Mucosa of descending colon (tissue), 3 donors: ENCODE measurements around the gene PKP3. TPM values are rescaled to one million over a fixed set of nuclear protein-coding genes. Genes with fewer than 3 reads are reported as not detected.
A peak's percentile ranks its signal among the peaks of the same experiment; 100 is the strongest.

Source experiments
- ATAC-seq: fragments of 200-7000 bp; cut with Tn5 transposase; one replicate; pipeline ENCODE4 v1.9.1; 2020; ENCODE audit warnings: mild to moderate bottlenecking, moderate library complexity
- DNase-seq, 3 donors: peaks; one replicate each; pipeline ENCODE4 v3.0.0-alpha.2; 2020
- H3K36me3 ChIP-seq: fragments of 200-600 bp; one replicate; pipeline ENCODE4 v1.8.0; 2021; ENCODE audit warnings: low read depth, mild to moderate bottlenecking
- H3K4me1 ChIP-seq: fragments of 200-600 bp; one replicate; pipeline ENCODE4 v1.8.0; 2021; ENCODE audit warnings: low read depth, mild to moderate bottlenecking
- H3K4me3 ChIP-seq: fragments of 200-600 bp; one replicate; pipeline ENCODE4 v1.8.0; 2021; ENCODE audit warnings: mild to moderate bottlenecking
- H3K9me3 ChIP-seq: fragments of 200-600 bp; one replicate; pipeline ENCODE4 v1.8.0; 2021; ENCODE audit warnings: mild to moderate bottlenecking
- intact Hi-C, 2 donors: fragments of 100-400 bp; cut with DNase I in 1 of 2; cut with micrococcal nuclease in 1 of 2; formaldehyde crosslinking; loops; one replicate each; pipeline versions ENCODE4 v1.11.0 to v1.11.1; 2022; cut with DNase I, micrococcal nuclease
- total RNA-seq, 3 donors: library from RNA; stranded (reverse); fragmentation: NEBNext Ultra II Directional in 2 of 3; extraction: Animal tissue kit (Norgen Biotek cat#: 25700) in 2 of 3; gene quantifications; one replicate each; pipeline versions ENCODE4 v1.2.1 to v1.2.4, GENCODE V29; 2021 to 2023
- TF ChIP-seq, protein P1 (sequence below): fragments of 200-600 bp; IDR thresholded peaks from one replicate; pipeline ENCODE4 v1.8.0; 2022; ENCODE audit warnings: antibody characterized with exemption, mild to moderate bottlenecking
- donor health status: DM: no; HTN: no; CAD: no; lungs with moderate emphysema.
- donor health status: DM: no; HTN: no; CAD: no.
- donor health status: DM: no; HTN: yes; CAD: no.

PKP3 gene
- total RNA-seq, 3 donors from 2014 or later, result 73.3 to 174 (median 143) TPM

- no peak for ATAC-seq
- Histone ChIP-seq H3K4me1 (peaks cover 2% of the 10 kb centered on the region), H3K9me3 (no peaks in the 10 kb centered on the region), H3K36me3 (no peaks in the 10 kb centered on the region), H3K4me3 (no peak overlapping the region)
- TF ChIP-seq, protein P1, sequence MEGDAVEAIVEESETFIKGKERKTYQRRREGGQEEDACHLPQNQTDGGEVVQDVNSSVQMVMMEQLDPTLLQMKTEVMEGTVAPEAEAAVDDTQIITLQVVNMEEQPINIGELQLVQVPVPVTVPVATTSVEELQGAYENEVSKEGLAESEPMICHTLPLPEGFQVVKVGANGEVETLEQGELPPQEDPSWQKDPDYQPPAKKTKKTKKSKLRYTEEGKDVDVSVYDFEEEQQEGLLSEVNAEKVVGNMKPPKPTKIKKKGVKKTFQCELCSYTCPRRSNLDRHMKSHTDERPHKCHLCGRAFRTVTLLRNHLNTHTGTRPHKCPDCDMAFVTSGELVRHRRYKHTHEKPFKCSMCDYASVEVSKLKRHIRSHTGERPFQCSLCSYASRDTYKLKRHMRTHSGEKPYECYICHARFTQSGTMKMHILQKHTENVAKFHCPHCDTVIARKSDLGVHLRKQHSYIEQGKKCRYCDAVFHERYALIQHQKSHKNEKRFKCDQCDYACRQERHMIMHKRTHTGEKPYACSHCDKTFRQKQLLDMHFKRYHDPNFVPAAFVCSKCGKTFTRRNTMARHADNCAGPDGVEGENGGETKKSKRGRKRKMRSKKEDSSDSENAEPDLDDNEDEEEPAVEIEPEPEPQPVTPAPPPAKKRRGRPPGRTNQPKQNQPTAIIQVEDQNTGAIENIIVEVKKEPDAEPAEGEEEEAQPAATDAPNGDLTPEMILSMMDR, result no peak
- intact Hi-C loops, result no loop called here
- peak in 1 of 3 donors; percentile 27 for DNase-seq
These were observed 22.1 kb upstream of the PKP3 start for GRCh38 chr11:371716-372590.

DNA sequence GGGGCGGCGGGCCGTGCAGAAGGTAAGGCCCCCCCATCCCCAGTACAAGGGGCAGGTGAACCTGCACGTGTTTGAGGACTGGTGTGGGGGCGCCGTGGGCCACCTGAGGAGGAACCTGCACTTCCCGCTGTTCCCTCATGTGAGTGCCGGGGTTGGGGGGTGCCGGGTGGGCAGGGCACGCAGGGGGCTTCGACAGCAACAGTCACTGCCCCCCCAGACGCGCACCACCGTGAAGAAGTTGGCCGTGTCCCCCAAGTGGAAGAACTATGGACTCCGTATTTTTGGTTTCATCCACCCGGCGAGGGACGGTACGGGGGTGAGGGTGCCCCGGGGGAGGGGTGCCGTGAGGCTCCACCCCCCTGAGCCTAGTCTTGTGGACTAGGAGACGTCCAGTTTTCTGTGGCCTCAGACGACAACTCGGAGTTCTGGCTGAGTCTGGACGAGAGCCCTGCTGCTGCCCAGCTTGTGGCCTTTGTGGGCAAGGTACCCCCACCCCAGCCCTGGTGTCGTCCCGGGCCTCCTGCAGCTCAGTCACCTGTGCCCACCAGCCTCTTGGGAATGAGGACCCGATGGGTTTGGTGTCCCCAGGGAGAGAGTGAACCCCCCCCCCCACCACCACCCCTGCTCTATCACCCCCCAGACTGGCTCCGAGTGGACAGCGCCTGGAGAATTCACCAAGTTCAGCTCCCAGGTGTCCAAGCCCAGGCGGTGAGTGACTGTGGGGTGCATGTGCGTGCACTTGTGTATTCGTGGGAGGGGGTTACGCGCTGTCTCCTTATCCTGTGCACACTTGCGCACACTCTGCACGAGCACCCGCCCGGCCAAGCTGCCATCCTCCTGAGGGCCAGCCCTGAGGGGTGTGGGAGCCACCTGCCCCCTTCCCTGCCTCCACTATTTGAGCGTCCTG lies 20.9 kb upstream of the PKP3 start:
- peaks cover 2% of the 10 kb centered on the region for H3K4me1 ChIP-seq
- H3K36me3 ChIP-seq, result no peaks in the 10 kb centered on the region
- intact Hi-C loops, result no loop called here
- TF ChIP-seq, protein P1, result no peak
- peak in 1 of 3 donors; percentile 47 for DNase-seq
- no peaks in the 10 kb centered on the region for H3K9me3 ChIP-seq
- no peak for ATAC-seq
- H3K4me3 ChIP-seq, result no peak overlapping the region

DNA sequence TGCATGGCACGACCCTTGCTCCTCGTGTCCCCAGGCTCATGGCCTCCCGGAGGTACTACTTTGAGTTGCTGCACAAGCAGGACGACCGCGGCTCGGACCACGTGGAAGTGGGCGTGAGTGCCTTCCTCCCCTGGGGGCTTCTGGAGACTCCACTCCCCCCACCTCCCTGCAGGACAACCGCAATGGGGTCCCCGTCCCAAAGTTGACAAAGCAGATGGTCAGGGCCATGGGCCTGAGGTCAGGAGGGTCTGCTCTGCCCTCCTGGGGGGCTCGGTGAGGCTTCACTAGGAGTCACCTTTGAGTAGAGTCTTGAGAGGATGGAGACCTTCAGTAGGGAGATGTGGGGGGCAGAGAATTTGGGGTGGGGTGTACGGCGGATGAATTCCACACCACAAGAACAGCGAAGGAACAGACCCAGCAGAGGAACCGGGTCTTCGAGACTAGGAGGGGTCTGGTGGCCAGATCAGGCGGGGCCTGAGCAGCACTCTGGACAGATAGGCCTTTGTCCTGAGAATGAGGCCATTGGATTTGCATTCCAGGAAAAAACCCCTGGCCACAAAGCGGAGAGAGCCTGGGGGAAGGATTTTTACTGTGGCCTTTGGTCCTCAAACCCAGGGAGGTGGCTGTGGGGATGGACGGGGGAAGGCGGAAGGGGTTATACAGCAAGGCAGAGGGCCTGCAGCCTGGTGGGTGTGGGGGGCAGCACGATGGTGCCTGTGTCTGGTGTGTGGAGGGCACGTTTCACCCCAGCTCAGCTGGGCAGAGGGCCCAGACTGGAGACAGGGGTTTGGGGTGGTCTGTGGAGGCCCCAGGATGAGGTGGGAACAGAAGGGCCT lies 20.1 kb upstream of the PKP3 start:
- H3K4me1 ChIP-seq, result no peaks in the 10 kb centered on the region
- H3K9me3 ChIP-seq, result no peaks in the 10 kb centered on the region
- no peak for ATAC-seq
- no peak for DNase-seq
- intact Hi-C loops, result no loop called here
- TF ChIP-seq, protein P1, result no peak
- no peak overlapping the region for H3K4me3 ChIP-seq
- H3K36me3 ChIP-seq, result no peaks in the 10 kb centered on the region

DNA sequence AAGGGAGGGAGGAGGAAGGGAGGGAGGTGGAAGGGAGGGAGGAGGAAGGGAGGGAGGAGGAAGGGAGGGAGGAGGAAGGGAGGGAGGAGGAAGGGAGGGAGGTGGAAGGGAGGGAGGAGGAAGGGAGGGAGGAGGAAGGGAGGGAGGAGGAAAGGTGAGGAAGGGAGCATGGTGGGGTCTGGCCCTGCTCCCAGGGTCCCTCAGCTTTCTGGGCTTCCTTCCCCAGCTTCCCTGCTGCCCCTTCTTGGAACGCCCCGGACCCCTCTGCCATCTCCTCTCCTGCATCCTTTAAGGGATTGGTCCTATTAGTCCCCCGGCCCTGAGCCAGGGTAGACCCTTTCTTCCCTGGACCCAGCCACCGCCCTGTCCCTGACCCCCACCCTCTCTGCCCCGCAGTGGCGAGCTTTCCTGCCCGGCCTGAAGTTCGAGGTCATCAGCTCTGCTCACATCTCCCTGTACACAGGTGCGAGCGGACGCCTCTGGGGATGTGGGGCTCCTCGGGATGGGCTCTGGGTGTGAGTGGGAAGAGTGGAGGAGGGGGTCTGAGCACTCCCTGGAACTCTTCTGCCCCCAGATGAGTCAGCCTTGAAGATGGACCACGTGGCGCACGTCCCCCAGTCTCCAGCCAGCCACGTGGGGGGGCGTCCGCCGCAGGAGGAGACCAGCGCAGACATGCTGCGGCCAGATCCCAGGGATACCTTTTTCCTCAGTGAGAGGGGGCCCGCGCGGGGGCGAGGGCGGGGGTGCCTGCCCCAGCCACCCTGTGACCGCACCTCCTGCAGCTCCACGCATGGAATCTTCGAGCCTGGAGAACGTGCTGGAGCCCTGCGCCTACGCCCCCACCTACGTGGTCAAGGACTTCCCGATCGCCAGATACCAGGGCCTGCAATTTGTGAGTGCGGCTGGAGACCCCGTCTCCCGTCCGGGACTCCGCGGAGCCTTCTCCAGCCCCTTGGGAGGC lies 18.7 kb upstream of the PKP3 start:
- ATAC-seq, result no peak
- Histone ChIP-seq H3K36me3 (no peaks in the 10 kb centered on the region), H3K9me3 (no peaks in the 10 kb centered on the region), H3K4me1 (no peaks in the 10 kb centered on the region), H3K4me3 (no peak overlapping the region)
- no peak for DNase-seq
- TF ChIP-seq, protein P1, result no peak
- intact Hi-C loops, result no loop called here
